Measurements from ENCODE around the gene LSM5. TPM values are rescaled to one million over a fixed set of nuclear protein-coding genes. Genes with fewer than 3 reads are reported as not detected.

Gene LSM5
- polyA plus RNA-seq (2012; ENCODE audit: missing spikeins): 102 TPM

GRCh38 chr7:32490127-32490796 is at the start of gene LSM5:
LSM5 (minus strand) TSS chr7:32490380; CDS start chr7:32490365, 15 bp downstream.
- DNase-seq (ENCODE audit: insufficient read length) (peak; percentile 38), FAIRE-seq (peak; percentile 95)
- peak; percentile 82 for TF ChIP-seq POLR2A (IDR thresholded peaks at IDR 0.05; ENCODE audit: low read depth, low read length)
- TF ChIP-seq TAF1 (IDR thresholded peaks at IDR 0.05; ENCODE audit: borderline replicate concordance, low read depth, low read length): peak; percentile 84
- peak; percentile 85 for TF ChIP-seq POLR2AphosphoS5 (IDR thresholded peaks at IDR 0.05; ENCODE audit: low read depth, low read length)

GRCh38 chr7:32539366-32539765 is 49.2 kb upstream of the LSM5 start:
- no peak for TF ChIP-seq POLR2A (IDR thresholded peaks at IDR 0.05; ENCODE audit: low read depth, low read length)
- TF ChIP-seq TAF1 (IDR thresholded peaks at IDR 0.05; ENCODE audit: borderline replicate concordance, low read depth, low read length): no peak
- TF ChIP-seq POLR2AphosphoS5 (IDR thresholded peaks at IDR 0.05; ENCODE audit: low read depth, low read length): no peak
- FAIRE-seq: no peak
- DNase-seq (ENCODE audit: insufficient read length): no peak

DNA sequence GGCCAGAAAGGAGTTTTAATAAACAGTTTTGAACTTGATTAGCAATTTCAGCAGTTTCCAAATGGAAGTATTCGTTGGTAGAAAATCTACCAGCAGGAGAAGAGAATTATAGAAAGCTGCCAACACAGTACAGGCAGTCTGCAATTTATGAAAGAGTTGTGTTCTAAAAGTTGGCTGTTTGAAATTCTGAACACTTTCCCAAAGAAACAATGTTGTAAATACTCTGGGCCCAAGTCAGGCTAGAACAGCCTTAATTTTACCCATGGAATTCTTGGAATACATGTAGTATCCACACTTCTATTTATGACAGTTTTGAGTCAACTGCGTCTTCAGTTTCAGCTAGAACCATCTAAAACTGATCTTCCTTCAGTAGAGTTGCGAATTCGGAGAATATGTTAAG is 47.6 kb upstream of the LSM5 start:
- TF ChIP-seq POLR2AphosphoS5 (IDR thresholded peaks at IDR 0.05; ENCODE audit: low read depth, low read length) (no peak), POLR2A (IDR thresholded peaks at IDR 0.05; ENCODE audit: low read depth, low read length) (no peak), TAF1 (IDR thresholded peaks at IDR 0.05; ENCODE audit: borderline replicate concordance, low read depth, low read length) (no peak)
- no peak for FAIRE-seq
- DNase-seq (ENCODE audit: insufficient read length): no peak

- DNase-seq (ENCODE audit: insufficient read length) (no peak), FAIRE-seq (peak; percentile 9)
- TF ChIP-seq POLR2A (IDR thresholded peaks at IDR 0.05; ENCODE audit: low read depth, low read length) (no peak), POLR2AphosphoS5 (IDR thresholded peaks at IDR 0.05; ENCODE audit: low read depth, low read length) (no peak), TAF1 (IDR thresholded peaks at IDR 0.05; ENCODE audit: borderline replicate concordance, low read depth, low read length) (no peak)
Measured at GRCh38 chr7:32536585-32536984, 46.4 kb upstream of the LSM5 start.

DNA sequence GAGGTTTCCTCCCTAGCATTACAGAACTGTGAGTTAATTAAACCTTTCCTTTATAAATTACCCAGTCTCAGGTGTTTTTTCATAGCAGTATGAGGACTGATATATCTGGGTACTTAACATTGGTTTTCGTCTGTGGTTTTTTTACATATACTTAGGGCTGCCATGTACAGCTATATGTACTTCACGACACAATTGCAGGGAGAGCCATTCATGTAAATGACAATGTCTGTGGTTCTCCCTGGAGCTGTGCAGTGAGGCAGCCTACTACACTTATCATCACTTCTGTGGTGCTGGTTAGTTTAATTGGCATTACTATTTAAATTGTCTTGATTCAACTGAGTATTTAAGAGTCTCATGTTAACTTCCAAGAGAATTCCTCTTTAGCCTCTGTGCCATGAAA is 45.8 kb upstream of the LSM5 start:
- FAIRE-seq: no peak
- TF ChIP-seq POLR2AphosphoS5 (IDR thresholded peaks at IDR 0.05; ENCODE audit: low read depth, low read length) (no peak), TAF1 (IDR thresholded peaks at IDR 0.05; ENCODE audit: borderline replicate concordance, low read depth, low read length) (no peak), POLR2A (IDR thresholded peaks at IDR 0.05; ENCODE audit: low read depth, low read length) (no peak)
- no peak for DNase-seq (ENCODE audit: insufficient read length)

DNA sequence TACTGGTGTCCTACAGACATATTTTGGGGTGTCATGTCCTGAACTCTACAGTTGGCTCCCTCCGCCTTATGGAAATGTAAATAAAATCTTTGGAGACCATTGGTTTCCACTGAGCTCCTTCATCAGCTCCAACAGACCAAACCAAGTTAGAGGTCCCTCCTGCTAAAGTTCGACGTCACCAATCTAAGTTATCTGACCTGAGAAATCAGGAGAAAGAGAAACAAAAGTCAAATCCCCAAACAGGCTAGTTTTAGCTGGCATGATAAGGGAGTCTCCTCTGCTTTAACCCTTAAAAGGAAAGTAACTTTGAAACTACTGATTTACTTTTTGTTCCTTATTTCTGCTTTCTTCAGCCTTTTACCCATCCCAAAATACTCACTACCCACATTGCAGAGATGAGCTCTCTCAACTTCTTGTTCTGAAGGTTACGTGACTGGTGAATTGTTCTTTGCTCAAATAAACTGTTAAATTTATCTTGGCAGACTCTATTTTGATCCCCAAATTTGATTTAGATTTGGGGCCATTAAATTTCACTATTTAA is 45.1 kb upstream of the LSM5 start:
- TF ChIP-seq POLR2A (IDR thresholded peaks at IDR 0.05; ENCODE audit: low read depth, low read length) (no peak), TAF1 (IDR thresholded peaks at IDR 0.05; ENCODE audit: borderline replicate concordance, low read depth, low read length) (no peak), POLR2AphosphoS5 (IDR thresholded peaks at IDR 0.05; ENCODE audit: low read depth, low read length) (no peak)
- FAIRE-seq (no peak), DNase-seq (ENCODE audit: insufficient read length) (no peak)

DNA sequence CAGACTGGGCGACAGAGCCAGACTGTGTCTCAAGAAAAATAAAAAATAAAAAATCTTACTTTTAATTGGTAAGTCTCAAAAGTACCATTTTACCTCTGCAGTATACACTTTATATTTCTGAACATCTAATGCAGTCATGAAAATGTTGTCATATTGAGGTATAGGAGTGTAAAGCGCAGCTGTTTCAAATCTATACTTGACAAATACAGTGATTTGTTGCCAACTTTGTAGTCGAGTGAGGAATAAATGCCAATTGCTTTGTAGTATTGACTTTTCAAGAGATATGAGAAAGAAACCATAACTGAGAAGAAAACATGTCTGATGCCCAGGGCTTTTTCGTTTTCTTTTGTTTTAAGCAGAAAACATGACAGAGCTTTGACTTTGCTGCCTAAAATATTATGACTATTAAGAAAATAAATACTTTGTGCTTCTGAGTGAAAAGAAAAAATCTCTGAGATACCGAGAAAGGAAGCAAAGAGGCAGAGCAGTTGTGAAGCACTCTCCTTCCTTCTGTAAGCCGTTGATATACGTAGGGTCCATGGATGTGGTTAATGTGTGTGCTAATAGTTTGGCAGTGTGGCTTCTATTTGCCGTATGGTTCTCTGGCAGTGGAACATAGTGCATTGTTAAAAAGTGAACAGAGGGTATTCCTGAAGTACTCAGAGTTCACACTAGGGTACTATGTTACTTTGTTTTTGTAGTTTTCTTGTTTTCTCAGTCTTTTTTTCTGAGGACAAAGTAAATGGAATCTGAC is 43.3 kb upstream of the LSM5 start:
- FAIRE-seq (no peak), DNase-seq (ENCODE audit: insufficient read length) (no peak)
- TF ChIP-seq POLR2A (IDR thresholded peaks at IDR 0.05; ENCODE audit: low read depth, low read length) (no peak), TAF1 (IDR thresholded peaks at IDR 0.05; ENCODE audit: borderline replicate concordance, low read depth, low read length) (no peak), POLR2AphosphoS5 (IDR thresholded peaks at IDR 0.05; ENCODE audit: low read depth, low read length) (no peak)

GRCh38 chr7:32532716-32533115 is 42.5 kb upstream of the LSM5 start:
- DNase-seq (ENCODE audit: insufficient read length) (no peak), FAIRE-seq (no peak)
- no peak for TF ChIP-seq POLR2AphosphoS5 (IDR thresholded peaks at IDR 0.05; ENCODE audit: low read depth, low read length)
- no peak for TF ChIP-seq TAF1 (IDR thresholded peaks at IDR 0.05; ENCODE audit: borderline replicate concordance, low read depth, low read length)
- no peak for TF ChIP-seq POLR2A (IDR thresholded peaks at IDR 0.05; ENCODE audit: low read depth, low read length)

DNA sequence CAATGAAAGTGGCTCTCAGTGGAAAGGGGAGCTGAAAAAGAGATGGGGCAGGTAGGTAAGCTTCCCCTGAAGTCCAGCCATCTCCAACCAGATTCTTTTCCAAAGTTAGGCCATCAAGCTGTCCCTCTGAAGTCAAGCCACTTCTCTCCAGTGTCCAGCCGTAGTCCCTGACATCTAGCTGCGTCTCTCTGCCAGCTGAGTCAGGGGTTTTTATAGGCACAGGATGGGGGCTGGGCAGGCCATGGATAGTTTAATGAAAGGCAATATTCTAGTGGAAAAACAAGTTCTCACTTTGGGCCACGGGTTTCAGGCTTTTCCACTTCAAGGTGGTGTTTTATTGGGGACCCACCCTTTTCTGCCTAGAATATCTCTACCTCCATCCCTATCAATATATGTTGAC is 41.9 kb upstream of the LSM5 start:
- TF ChIP-seq TAF1 (IDR thresholded peaks at IDR 0.05; ENCODE audit: borderline replicate concordance, low read depth, low read length) (no peak), POLR2AphosphoS5 (IDR thresholded peaks at IDR 0.05; ENCODE audit: low read depth, low read length) (no peak), POLR2A (IDR thresholded peaks at IDR 0.05; ENCODE audit: low read depth, low read length) (no peak)
- no peak for FAIRE-seq

GRCh38 chr7:32531402-32531801 is 41.2 kb upstream of the LSM5 start:
- DNase-seq (ENCODE audit: insufficient read length) (no peak), FAIRE-seq (no peak)
- TF ChIP-seq POLR2A (IDR thresholded peaks at IDR 0.05; ENCODE audit: low read depth, low read length) (no peak), TAF1 (IDR thresholded peaks at IDR 0.05; ENCODE audit: borderline replicate concordance, low read depth, low read length) (no peak), POLR2AphosphoS5 (IDR thresholded peaks at IDR 0.05; ENCODE audit: low read depth, low read length) (no peak)

More for the DNA sequence above, 41.9 kb upstream of the LSM5 start:
- no peak for DNase-seq (ENCODE audit: insufficient read length)

DNA sequence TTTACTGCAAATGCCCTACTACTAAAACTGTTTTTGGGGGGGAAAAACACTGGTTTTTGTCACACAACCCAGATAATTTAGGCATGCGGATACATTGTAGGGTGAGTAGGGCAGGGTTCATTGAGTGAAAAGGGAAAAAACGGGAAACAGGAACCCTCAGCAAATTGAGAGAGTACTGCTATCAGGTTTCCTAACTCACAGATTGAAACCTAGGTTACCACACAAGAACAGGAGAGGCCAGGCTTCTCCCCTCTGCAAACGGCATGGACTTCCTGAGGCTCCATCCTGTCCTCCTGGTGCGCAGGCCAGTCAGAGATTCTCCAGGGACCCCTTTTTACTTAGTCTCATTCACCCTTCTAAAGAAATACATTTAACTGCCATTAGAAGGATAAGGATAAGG is 35.7 kb upstream of the LSM5 start:
- TF ChIP-seq POLR2A (IDR thresholded peaks at IDR 0.05; ENCODE audit: low read depth, low read length) (no peak), POLR2AphosphoS5 (IDR thresholded peaks at IDR 0.05; ENCODE audit: low read depth, low read length) (no peak), TAF1 (IDR thresholded peaks at IDR 0.05; ENCODE audit: borderline replicate concordance, low read depth, low read length) (no peak)
- no peak for FAIRE-seq
- DNase-seq (ENCODE audit: insufficient read length): no peak
